H1 (cell line): ENCODE results near the gene XRCC6.

Experiments
- ATF3 ChIP-seq: IDR thresholded peaks from 2 replicates; pipeline ENCODE4 v1.6.1; 2011; ENCODE audit warnings: low read depth, mild to moderate bottlenecking, low read length; ENCODE audit not compliant: insufficient read depth
- CEBPB ChIP-seq: IDR thresholded peaks from 2 replicates; pipeline ENCODE4 v1.6.1; 2012; ENCODE audit warnings: low read depth, low read length
- CHD2 ChIP-seq: IDR thresholded peaks from 2 replicates; pipeline ENCODE4 v1.6.1; 2012; ENCODE audit warnings: low read length, improper control_type of control experiment
- EZH2 ChIP-seq: fragments of 200-600 bp; sonication (generic); IDR thresholded peaks from 2 replicates; pipeline ENCODE4 v1.7.1; 2012; ENCODE audit warnings: low read depth, mild to moderate bottlenecking, moderate library complexity, low read length, inconsistent platforms; ENCODE audit not compliant: severe bottlenecking
- GTF2F1 ChIP-seq: IDR thresholded peaks from 2 replicates; pipeline ENCODE4 v1.6.1; 2012; ENCODE audit warnings: low read depth, low read length, improper control_type of control experiment, borderline replicate concordance
- PHF8 ChIP-seq: fragments of 200-600 bp; sonication (generic); conservative IDR thresholded peaks from 2 replicates; pipeline ENCODE4 v1.7.1; 2012; ENCODE audit warnings: low read depth, mild to moderate bottlenecking, inconsistent platforms, low read length, moderate library complexity
- POLR2A ChIP-seq, 2 experiments: IDR thresholded peaks; 1 replicate in 1 of 2; 2 replicates in 1 of 2; pipeline ENCODE4 v1.6.1; 2011; ENCODE audit warnings: low read depth in 2 of 2, low read length in 2 of 2, mild to moderate bottlenecking in 2 of 2; ENCODE audit errors: control extremely low read depth in 1 of 2
- POLR2AphosphoS5 ChIP-seq: IDR thresholded peaks from 2 replicates; pipeline ENCODE4 v1.6.1; 2011; ENCODE audit warnings: low read depth, low read length
- RFX5 ChIP-seq: IDR thresholded peaks from 2 replicates; pipeline ENCODE4 v1.6.1; 2011; ENCODE audit warnings: low read depth, low read length, improper control_type of control experiment, borderline replicate concordance
- SUZ12 ChIP-seq: fragments of 200-600 bp; sonication (generic); IDR thresholded peaks from 2 replicates; pipeline ENCODE4 v1.6.1; 2012; ENCODE audit warnings: mild to moderate bottlenecking, inconsistent platforms, low read length, moderate library complexity, mixed read lengths
- TF ChIP-seq, protein P1 (sequence below), 3 experiments: IDR thresholded peaks; 1 replicate in 2 of 3; 2 replicates in 1 of 3; pipeline versions ENCODE4 v1.5.1 to v1.6.1; 2011; ENCODE audit warnings: low read length in 3 of 3, mild to moderate bottlenecking in 3 of 3, inconsistent platforms in 2 of 3, low read depth in 1 of 3, moderate library complexity in 1 of 3; ENCODE audit not compliant: insufficient read depth in 1 of 3; ENCODE audit errors: control extremely low read depth in 1 of 3
- TF ChIP-seq, protein P2 (sequence below): fragments of 300-600 bp; sonication (generic); IDR thresholded peaks from 2 replicates; pipeline ENCODE4 v1.7.1; 2012; ENCODE audit warnings: low read length, moderate library complexity, mild to moderate bottlenecking, inconsistent platforms; ENCODE audit not compliant: insufficient replicate concordance
- TF ChIP-seq, protein P3 (sequence below): IDR thresholded peaks from 2 replicates; pipeline ENCODE4 v1.6.1; 2011; ENCODE audit warnings: low read length, improper control_type of control experiment

DNA sequence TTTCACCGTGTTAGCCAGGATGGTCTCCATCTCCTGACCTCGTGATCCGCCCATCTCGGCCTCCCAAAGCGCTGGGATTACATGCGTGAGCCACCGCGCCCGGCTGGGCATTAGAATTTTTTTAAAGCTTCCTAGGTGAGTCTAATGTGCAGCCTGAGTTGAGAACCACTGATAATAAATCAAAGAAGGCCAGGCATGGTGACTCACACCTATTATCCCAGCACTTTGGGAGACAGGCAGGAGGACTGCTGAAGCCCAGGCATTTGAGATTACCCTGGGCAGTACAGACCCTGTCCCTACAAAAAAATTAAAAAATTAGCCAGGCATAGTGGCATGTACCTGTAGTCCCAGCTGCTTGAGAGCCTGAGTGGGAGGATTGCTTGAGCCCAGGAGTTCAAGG lies 91.9 kb downstream of the XRCC6 start:
- no peak for TF ChIP-seq SUZ12
- TF ChIP-seq, protein P1, sequence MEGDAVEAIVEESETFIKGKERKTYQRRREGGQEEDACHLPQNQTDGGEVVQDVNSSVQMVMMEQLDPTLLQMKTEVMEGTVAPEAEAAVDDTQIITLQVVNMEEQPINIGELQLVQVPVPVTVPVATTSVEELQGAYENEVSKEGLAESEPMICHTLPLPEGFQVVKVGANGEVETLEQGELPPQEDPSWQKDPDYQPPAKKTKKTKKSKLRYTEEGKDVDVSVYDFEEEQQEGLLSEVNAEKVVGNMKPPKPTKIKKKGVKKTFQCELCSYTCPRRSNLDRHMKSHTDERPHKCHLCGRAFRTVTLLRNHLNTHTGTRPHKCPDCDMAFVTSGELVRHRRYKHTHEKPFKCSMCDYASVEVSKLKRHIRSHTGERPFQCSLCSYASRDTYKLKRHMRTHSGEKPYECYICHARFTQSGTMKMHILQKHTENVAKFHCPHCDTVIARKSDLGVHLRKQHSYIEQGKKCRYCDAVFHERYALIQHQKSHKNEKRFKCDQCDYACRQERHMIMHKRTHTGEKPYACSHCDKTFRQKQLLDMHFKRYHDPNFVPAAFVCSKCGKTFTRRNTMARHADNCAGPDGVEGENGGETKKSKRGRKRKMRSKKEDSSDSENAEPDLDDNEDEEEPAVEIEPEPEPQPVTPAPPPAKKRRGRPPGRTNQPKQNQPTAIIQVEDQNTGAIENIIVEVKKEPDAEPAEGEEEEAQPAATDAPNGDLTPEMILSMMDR (IDR thresholded peaks at IDR 0.05; ENCODE audit: control extremely low read depth in 1 of 3, insufficient read depth in 1 of 3, low read depth in 1 of 3, low read length in 3 of 3), result no peak
- TF ChIP-seq ATF3, result no peak
- TF ChIP-seq GTF2F1, result no peak
- TF ChIP-seq EZH2, result no peak
- no peak for TF ChIP-seq POLR2A (IDR thresholded peaks at IDR 0.05; ENCODE audit: control extremely low read depth in 1 of 2, low read depth in 2 of 2, low read length in 2 of 2)
- TF ChIP-seq, protein P2, sequence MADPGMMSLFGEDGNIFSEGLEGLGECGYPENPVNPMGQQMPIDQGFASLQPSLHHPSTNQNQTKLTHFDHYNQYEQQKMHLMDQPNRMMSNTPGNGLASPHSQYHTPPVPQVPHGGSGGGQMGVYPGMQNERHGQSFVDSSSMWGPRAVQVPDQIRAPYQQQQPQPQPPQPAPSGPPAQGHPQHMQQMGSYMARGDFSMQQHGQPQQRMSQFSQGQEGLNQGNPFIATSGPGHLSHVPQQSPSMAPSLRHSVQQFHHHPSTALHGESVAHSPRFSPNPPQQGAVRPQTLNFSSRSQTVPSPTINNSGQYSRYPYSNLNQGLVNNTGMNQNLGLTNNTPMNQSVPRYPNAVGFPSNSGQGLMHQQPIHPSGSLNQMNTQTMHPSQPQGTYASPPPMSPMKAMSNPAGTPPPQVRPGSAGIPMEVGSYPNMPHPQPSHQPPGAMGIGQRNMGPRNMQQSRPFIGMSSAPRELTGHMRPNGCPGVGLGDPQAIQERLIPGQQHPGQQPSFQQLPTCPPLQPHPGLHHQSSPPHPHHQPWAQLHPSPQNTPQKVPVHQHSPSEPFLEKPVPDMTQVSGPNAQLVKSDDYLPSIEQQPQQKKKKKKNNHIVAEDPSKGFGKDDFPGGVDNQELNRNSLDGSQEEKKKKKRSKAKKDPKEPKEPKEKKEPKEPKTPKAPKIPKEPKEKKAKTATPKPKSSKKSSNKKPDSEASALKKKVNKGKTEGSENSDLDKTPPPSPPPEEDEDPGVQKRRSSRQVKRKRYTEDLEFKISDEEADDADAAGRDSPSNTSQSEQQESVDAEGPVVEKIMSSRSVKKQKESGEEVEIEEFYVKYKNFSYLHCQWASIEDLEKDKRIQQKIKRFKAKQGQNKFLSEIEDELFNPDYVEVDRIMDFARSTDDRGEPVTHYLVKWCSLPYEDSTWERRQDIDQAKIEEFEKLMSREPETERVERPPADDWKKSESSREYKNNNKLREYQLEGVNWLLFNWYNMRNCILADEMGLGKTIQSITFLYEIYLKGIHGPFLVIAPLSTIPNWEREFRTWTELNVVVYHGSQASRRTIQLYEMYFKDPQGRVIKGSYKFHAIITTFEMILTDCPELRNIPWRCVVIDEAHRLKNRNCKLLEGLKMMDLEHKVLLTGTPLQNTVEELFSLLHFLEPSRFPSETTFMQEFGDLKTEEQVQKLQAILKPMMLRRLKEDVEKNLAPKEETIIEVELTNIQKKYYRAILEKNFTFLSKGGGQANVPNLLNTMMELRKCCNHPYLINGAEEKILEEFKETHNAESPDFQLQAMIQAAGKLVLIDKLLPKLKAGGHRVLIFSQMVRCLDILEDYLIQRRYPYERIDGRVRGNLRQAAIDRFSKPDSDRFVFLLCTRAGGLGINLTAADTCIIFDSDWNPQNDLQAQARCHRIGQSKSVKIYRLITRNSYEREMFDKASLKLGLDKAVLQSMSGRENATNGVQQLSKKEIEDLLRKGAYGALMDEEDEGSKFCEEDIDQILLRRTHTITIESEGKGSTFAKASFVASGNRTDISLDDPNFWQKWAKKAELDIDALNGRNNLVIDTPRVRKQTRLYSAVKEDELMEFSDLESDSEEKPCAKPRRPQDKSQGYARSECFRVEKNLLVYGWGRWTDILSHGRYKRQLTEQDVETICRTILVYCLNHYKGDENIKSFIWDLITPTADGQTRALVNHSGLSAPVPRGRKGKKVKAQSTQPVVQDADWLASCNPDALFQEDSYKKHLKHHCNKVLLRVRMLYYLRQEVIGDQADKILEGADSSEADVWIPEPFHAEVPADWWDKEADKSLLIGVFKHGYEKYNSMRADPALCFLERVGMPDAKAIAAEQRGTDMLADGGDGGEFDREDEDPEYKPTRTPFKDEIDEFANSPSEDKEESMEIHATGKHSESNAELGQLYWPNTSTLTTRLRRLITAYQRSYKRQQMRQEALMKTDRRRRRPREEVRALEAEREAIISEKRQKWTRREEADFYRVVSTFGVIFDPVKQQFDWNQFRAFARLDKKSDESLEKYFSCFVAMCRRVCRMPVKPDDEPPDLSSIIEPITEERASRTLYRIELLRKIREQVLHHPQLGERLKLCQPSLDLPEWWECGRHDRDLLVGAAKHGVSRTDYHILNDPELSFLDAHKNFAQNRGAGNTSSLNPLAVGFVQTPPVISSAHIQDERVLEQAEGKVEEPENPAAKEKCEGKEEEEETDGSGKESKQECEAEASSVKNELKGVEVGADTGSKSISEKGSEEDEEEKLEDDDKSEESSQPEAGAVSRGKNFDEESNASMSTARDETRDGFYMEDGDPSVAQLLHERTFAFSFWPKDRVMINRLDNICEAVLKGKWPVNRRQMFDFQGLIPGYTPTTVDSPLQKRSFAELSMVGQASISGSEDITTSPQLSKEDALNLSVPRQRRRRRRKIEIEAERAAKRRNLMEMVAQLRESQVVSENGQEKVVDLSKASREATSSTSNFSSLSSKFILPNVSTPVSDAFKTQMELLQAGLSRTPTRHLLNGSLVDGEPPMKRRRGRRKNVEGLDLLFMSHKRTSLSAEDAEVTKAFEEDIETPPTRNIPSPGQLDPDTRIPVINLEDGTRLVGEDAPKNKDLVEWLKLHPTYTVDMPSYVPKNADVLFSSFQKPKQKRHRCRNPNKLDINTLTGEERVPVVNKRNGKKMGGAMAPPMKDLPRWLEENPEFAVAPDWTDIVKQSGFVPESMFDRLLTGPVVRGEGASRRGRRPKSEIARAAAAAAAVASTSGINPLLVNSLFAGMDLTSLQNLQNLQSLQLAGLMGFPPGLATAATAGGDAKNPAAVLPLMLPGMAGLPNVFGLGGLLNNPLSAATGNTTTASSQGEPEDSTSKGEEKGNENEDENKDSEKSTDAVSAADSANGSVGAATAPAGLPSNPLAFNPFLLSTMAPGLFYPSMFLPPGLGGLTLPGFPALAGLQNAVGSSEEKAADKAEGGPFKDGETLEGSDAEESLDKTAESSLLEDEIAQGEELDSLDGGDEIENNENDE, result no peak
- TF ChIP-seq, protein P3, sequence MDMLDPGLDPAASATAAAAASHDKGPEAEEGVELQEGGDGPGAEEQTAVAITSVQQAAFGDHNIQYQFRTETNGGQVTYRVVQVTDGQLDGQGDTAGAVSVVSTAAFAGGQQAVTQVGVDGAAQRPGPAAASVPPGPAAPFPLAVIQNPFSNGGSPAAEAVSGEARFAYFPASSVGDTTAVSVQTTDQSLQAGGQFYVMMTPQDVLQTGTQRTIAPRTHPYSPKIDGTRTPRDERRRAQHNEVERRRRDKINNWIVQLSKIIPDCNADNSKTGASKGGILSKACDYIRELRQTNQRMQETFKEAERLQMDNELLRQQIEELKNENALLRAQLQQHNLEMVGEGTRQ, result no peak
- TF ChIP-seq PHF8, result no peak
- TF ChIP-seq RFX5, result no peak
- no peak for TF ChIP-seq CEBPB
- no peak for TF ChIP-seq POLR2AphosphoS5
- TF ChIP-seq CHD2, result no peak
